LoVo (cell line): Measurements from ENCODE around the gene FCRL1.

ENCODE experiments used
- DNase-seq: peaks from one replicate; pipeline ENCODE4 v3.0.0-alpha.2; 2016; ENCODE audit warnings: low spot score

The FCRL1 gene

GRCh38 chr1:157819896-157820295, at the start of gene FCRL1:
FCRL1 (minus strand) TSS chr1:157820120; CDS start chr1:157820037, 83 bp downstream.
- DNase-seq, result no peak

- no peak for DNase-seq
Observed at GRCh38 chr1:157868654-157869053, 48.7 kb upstream of the FCRL1 start.

- DNase-seq, result peak; percentile 14
Observed at GRCh38 chr1:157862114-157863070, 42.5 kb upstream of the FCRL1 start.

- no peak for DNase-seq
Observed at GRCh38 chr1:157856538-157856937, 36.6 kb upstream of the FCRL1 start.

- no peak for DNase-seq
Observed at GRCh38 chr1:157852476-157852875, 32.6 kb upstream of the FCRL1 start.

GRCh38 chr1:157849229-157849875, 29.4 kb upstream of the FCRL1 start:
- DNase-seq, result no peak

- DNase-seq, result no peak
Observed at GRCh38 chr1:157844089-157844830, 24.3 kb upstream of the FCRL1 start.

- DNase-seq, result no peak
Observed at GRCh38 chr1:157842939-157843338, 23.0 kb upstream of the FCRL1 start.

- DNase-seq, result no peak
Observed at GRCh38 chr1:157841708-157842107, 21.8 kb upstream of the FCRL1 start, which contains the start of gene CD5L. CD5L (minus strand) TSS chr1:157841808; CDS start chr1:157841701, 107 bp downstream.

- DNase-seq, result no peak
Observed at GRCh38 chr1:157838966-157839365, 19.0 kb upstream of the FCRL1 start.

GRCh38 chr1:157834430-157834829, 14.5 kb upstream of the FCRL1 start:
- DNase-seq, result no peak

- no peak for DNase-seq
Observed at GRCh38 chr1:157833145-157833544, 13.2 kb upstream of the FCRL1 start.

- no peak for DNase-seq
Observed at GRCh38 chr1:157831968-157832626, 12.2 kb upstream of the FCRL1 start.

- DNase-seq, result no peak
Observed at GRCh38 chr1:157830887-157831286, 11.0 kb upstream of the FCRL1 start.

- no peak for DNase-seq
Observed at GRCh38 chr1:157829711-157830110, 9.8 kb upstream of the FCRL1 start.

- DNase-seq, result no peak
Observed at GRCh38 chr1:157829210-157829609, 9.3 kb upstream of the FCRL1 start.

- no peak for DNase-seq
Observed at GRCh38 chr1:157820299-157820698, 379 bp upstream of the FCRL1 start.

GRCh38 chr1:157819215-157819614, 705 bp downstream of the FCRL1 start:
- DNase-seq, result no peak

- DNase-seq, result no peak
Observed at GRCh38 chr1:157813269-157813668, 6.7 kb downstream of the FCRL1 start.

- no peak for DNase-seq
Observed at GRCh38 chr1:157806431-157807149, 13.3 kb downstream of the FCRL1 start.

- no peak for DNase-seq
Observed at GRCh38 chr1:157803851-157804250, 16.1 kb downstream of the FCRL1 start.
